ENCODE results near the gene HOXC10.

Gene HOXC10

DNA sequence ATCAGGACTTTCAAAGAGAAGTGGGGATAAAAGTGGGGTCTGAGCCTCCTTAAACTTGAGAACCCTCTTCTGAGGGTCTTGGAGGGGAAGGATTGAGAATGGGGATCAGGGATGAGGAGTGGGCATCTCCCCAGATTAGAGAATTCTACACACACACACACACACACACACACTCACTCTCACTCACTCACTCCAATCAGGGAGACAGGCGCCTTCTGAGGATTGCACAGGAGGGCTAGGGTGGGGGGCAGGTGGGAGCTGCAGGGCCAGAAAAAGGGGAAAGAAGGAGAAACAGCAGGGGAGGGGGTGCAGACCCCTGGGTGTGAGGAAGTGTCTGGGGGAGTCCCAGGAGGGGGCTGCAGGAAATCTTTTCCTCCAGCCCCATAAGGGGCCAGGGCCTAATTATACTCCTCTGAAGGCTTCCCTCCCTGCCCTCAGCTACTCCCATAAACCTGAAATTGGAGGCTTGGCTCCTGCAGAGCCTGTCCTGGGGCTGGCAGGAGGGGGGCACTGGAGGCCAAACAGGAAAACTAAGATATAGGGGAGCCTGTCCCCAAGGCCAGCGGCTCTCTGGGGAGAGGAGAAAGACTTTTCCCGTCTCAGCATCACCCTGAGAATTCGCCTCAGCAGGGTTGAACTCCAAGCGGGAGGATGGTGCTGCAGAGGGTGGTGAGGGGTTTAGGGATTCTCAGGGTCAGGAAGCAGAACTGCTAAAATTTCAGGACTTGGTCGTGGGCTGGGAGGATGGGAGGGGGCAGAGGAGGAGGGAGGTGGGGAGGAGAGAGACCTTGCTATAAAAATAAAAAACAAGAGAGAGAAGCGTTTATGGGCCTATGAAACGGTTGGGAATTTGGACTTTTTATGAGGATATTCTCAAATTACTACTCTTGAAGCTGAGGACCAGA is 16.6 kb downstream of the HOXC10 start:
- H3K4me1 ChIP-seq (ENCODE audit: insufficient read depth, low read length, poor library complexity, severe bottlenecking), result peaks cover 28% of the 10 kb centered on the region
- peaks cover 4% of the 10 kb centered on the region for H4K20me1 ChIP-seq (ENCODE audit: insufficient read depth, low read length, poor library complexity, severe bottlenecking)
- no peak overlapping the region for H3K4me3 ChIP-seq (ENCODE audit: low read length, poor library complexity, severe bottlenecking)
- H3K27me3 ChIP-seq (ENCODE audit: insufficient read depth, low read length, poor library complexity, severe bottlenecking), result no peaks in the 10 kb centered on the region
- no peak overlapping the region for H2AFZ ChIP-seq (ENCODE audit: low read length)
- H3K9me3 ChIP-seq (ENCODE audit: insufficient read depth, low read depth, low read length), result no peaks in the 10 kb centered on the region
- peaks cover 20% of the 10 kb centered on the region for H3K79me2 ChIP-seq (ENCODE audit: insufficient read depth, low read length)
- H3K9ac ChIP-seq (ENCODE audit: low read depth, low read length, poor library complexity, severe bottlenecking), result no peak overlapping the region
- H3K36me3 ChIP-seq (ENCODE audit: insufficient read depth, low read length), result no peaks in the 10 kb centered on the region
- TF ChIP-seq EZH2phosphoT487 (IDR thresholded peaks at IDR 0.05; ENCODE audit: borderline replicate concordance), result no peak
- TF ChIP-seq, protein P1, sequence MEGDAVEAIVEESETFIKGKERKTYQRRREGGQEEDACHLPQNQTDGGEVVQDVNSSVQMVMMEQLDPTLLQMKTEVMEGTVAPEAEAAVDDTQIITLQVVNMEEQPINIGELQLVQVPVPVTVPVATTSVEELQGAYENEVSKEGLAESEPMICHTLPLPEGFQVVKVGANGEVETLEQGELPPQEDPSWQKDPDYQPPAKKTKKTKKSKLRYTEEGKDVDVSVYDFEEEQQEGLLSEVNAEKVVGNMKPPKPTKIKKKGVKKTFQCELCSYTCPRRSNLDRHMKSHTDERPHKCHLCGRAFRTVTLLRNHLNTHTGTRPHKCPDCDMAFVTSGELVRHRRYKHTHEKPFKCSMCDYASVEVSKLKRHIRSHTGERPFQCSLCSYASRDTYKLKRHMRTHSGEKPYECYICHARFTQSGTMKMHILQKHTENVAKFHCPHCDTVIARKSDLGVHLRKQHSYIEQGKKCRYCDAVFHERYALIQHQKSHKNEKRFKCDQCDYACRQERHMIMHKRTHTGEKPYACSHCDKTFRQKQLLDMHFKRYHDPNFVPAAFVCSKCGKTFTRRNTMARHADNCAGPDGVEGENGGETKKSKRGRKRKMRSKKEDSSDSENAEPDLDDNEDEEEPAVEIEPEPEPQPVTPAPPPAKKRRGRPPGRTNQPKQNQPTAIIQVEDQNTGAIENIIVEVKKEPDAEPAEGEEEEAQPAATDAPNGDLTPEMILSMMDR (conservative IDR thresholded peaks at IDR 0.05; ENCODE audit: low read length), result no peak
- H3K4me2 ChIP-seq (ENCODE audit: low read depth, low read length, poor library complexity, severe bottlenecking), result no peak overlapping the region
- H3F3A ChIP-seq (ENCODE audit: low read depth), result no peaks in the 10 kb centered on the region
- no peaks in the 10 kb centered on the region for H3K9me2 ChIP-seq (replicated peaks; ENCODE audit: low read depth, low read length)

DNA sequence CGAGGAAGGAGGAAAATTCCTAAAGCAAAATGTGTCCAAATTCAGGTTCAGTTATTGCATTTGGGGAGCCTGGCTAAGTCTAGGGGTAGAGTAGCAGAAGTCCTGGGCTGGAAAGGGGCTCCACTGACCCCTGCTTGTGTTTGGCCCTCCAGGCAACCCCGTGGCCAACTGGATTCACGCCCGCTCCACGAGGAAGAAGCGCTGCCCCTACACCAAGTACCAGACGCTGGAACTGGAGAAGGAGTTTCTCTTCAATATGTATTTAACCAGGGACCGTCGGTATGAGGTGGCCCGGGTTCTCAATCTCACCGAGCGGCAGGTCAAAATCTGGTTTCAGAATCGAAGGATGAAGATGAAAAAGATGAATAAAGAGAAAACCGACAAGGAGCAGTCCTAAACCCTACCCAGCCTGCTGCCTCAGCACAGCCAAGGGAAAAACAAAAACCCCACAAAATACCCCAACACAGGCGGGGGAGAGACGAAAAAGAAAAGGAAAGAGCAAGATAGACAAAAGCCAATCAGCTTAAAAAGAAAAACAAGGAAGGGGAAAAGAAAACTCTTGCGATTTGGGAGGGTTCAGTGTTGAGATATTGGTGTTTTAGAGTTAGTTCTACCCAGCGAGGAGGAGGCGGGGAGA is 17.4 kb downstream of the HOXC10 start:
- H3K9me3 ChIP-seq (ENCODE audit: insufficient read depth, low read depth, low read length), result no peaks in the 10 kb centered on the region
- peaks cover 19% of the 10 kb centered on the region for H3K4me1 ChIP-seq (ENCODE audit: insufficient read depth, low read length, poor library complexity, severe bottlenecking)
- H3F3A ChIP-seq (ENCODE audit: low read depth), result no peaks in the 10 kb centered on the region
- TF ChIP-seq, protein P1 (conservative IDR thresholded peaks at IDR 0.05; ENCODE audit: low read length), result no peak
- no peak for TF ChIP-seq EZH2phosphoT487 (IDR thresholded peaks at IDR 0.05; ENCODE audit: borderline replicate concordance)
- no peak overlapping the region for H3K4me3 ChIP-seq (ENCODE audit: low read length, poor library complexity, severe bottlenecking)
- peaks cover 4% of the 10 kb centered on the region for H4K20me1 ChIP-seq (ENCODE audit: insufficient read depth, low read length, poor library complexity, severe bottlenecking)
- no peaks in the 10 kb centered on the region for H3K27me3 ChIP-seq (ENCODE audit: insufficient read depth, low read length, poor library complexity, severe bottlenecking)
- no peak overlapping the region for H3K4me2 ChIP-seq (ENCODE audit: low read depth, low read length, poor library complexity, severe bottlenecking)
- no peak overlapping the region for H2AFZ ChIP-seq (ENCODE audit: low read length)
- H3K36me3 ChIP-seq (ENCODE audit: insufficient read depth, low read length), result no peaks in the 10 kb centered on the region
- no peaks in the 10 kb centered on the region for H3K9me2 ChIP-seq (replicated peaks; ENCODE audit: low read depth, low read length)
- no peak overlapping the region for H3K9ac ChIP-seq (ENCODE audit: low read depth, low read length, poor library complexity, severe bottlenecking)
- peaks cover 12% of the 10 kb centered on the region; the same call in 1 of the 2 replicates for H3K79me2 ChIP-seq (ENCODE audit: insufficient read depth, low read length)

DNA sequence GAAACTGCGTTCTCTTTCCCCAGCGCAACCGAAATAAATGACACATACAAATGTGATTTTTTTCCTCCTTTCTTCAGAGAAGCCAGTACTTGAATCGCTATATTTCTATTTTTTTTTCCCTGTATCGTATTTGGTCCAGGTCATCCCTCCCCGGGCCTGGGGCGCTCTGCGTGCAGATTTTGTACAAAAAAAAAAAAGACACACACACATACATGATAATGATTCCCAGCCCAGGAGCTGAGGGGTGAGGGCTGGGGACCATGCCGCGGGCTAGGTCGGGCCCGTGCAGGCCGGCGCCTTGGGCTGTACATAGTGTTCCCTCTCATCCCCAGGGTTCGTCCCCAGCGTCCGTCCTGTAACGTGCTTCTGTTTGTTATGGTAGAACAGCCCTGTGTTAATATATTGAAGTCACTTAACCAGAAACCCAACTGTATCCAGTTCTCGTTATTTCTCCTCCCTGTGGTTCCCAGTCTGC is 18.0 kb downstream of the HOXC10 start:
- TF ChIP-seq, protein P1 (conservative IDR thresholded peaks at IDR 0.05; ENCODE audit: low read length), result no peak
- no peak for TF ChIP-seq EZH2phosphoT487 (IDR thresholded peaks at IDR 0.05; ENCODE audit: borderline replicate concordance)
- Histone ChIP-seq H3K9ac (ENCODE audit: low read depth, low read length, poor library complexity, severe bottlenecking) (no peak overlapping the region), H3K9me3 (ENCODE audit: insufficient read depth, low read depth, low read length) (no peaks in the 10 kb centered on the region), H3K4me2 (ENCODE audit: low read depth, low read length, poor library complexity, severe bottlenecking) (no peak overlapping the region), H3K79me2 (ENCODE audit: insufficient read depth, low read length) (peaks cover 6% of the 10 kb centered on the region; the same call in 1 of the 2 replicates), H3K4me3 (ENCODE audit: low read length, poor library complexity, severe bottlenecking) (no peak overlapping the region), H2AFZ (ENCODE audit: low read length) (no peak overlapping the region), H3K36me3 (ENCODE audit: insufficient read depth, low read length) (no peaks in the 10 kb centered on the region), H3K9me2 (replicated peaks; ENCODE audit: low read depth, low read length) (no peaks in the 10 kb centered on the region), H3F3A (ENCODE audit: low read depth) (no peaks in the 10 kb centered on the region), H3K4me1 (ENCODE audit: insufficient read depth, low read length, poor library complexity, severe bottlenecking) (peaks cover 14% of the 10 kb centered on the region), H4K20me1 (ENCODE audit: insufficient read depth, low read length, poor library complexity, severe bottlenecking) (peaks cover 4% of the 10 kb centered on the region), H3K27me3 (ENCODE audit: insufficient read depth, low read length, poor library complexity, severe bottlenecking) (no peaks in the 10 kb centered on the region)

Data from Loucy (cell line).